ENCODE measurements around the gene STXBP4. TPM values are rescaled to one million over a fixed set of nuclear protein-coding genes. Genes with fewer than 3 reads are reported as not detected.

STXBP4 gene
- total RNA-seq, 1 experiment from 2014 or later, result 12.0 TPM

DNA sequence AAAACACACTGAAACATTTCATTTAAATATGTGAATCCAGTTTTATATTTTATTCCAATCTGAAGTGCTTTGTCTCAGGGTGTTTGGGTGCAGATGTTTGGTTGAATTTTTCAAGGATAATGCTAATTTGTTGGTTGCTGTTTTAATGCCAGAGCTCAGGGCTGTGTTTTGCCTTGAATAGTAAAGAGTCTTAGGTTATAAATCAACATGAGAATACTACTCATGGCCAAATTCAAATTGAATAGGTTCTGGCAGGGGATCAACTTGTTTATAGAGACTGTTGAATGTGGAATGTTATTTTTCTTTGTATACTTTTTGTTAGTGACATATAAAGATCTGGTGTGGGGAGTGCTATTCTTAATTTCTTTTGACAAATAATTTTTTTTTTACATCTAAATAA, 49.1 kb upstream of the STXBP4 start:
- Mint-ChIP-seq H3K36me3 (peaks cover 49% of the 10 kb centered on the region), H3K9me3 (peaks cover 19% of the 10 kb centered on the region), H3K4me1 (peaks cover 32% of the 10 kb centered on the region), H3K4me3 (peak overlapping the region; percentile 42), H3K27ac (peak overlapping the region; percentile 55), H3K27me3 (ENCODE audit: low read depth) (no peaks in the 10 kb centered on the region)
- CTCF ChIA-PET, result interaction anchor here (1.4 kb wide), 1 partner anchor 18 kb away, joined by 3 read pairs; no protein-coding TSS in a partner anchor
- no peak for TF ChIP-seq ESRRA (CRISPR knock-in tag; IDR thresholded peaks at IDR 0.05; ENCODE audit: borderline replicate concordance)
- TF ChIP-seq, protein P1, sequence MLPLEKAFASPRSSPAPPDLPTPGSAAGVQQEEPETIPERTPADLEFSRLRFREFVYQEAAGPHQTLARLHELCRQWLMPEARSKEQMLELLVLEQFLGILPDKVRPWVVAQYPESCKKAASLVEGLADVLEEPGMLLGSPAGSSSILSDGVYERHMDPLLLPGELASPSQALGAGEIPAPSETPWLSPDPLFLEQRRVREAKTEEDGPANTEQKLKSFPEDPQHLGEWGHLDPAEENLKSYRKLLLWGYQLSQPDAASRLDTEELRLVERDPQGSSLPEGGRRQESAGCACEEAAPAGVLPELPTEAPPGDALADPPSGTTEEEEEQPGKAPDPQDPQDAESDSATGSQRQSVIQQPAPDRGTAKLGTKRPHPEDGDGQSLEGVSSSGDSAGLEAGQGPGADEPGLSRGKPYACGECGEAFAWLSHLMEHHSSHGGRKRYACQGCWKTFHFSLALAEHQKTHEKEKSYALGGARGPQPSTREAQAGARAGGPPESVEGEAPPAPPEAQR (CRISPR knock-in tag; IDR thresholded peaks at IDR 0.05), result no peak
- TF ChIP-seq ZNF121 (CRISPR knock-in tag; IDR thresholded peaks at IDR 0.05), result no peak
- TF ChIP-seq NR2C2 (CRISPR knock-in tag; IDR thresholded peaks at IDR 0.05), result no peak
- TF ChIP-seq, protein P2, sequence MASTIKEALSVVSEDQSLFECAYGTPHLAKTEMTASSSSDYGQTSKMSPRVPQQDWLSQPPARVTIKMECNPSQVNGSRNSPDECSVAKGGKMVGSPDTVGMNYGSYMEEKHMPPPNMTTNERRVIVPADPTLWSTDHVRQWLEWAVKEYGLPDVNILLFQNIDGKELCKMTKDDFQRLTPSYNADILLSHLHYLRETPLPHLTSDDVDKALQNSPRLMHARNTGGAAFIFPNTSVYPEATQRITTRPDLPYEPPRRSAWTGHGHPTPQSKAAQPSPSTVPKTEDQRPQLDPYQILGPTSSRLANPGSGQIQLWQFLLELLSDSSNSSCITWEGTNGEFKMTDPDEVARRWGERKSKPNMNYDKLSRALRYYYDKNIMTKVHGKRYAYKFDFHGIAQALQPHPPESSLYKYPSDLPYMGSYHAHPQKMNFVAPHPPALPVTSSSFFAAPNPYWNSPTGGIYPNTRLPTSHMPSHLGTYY (CRISPR knock-in tag; IDR thresholded peaks at IDR 0.05), result no peak
- TF ChIP-seq SMAD3 (CRISPR knock-in tag; IDR thresholded peaks at IDR 0.05; ENCODE audit: borderline replicate concordance), result no peak
- TF ChIP-seq RELA (CRISPR knock-in tag; IDR thresholded peaks at IDR 0.05; ENCODE audit: borderline replicate concordance), result no peak
- no peak for TF ChIP-seq PRRX2 (CRISPR knock-in tag; IDR thresholded peaks at IDR 0.05)
- no peak for TF ChIP-seq CREB1 (CRISPR knock-in tag; IDR thresholded peaks at IDR 0.05)
- no peak for TF ChIP-seq ZNF423 (CRISPR knock-in tag; IDR thresholded peaks at IDR 0.05)
- TF ChIP-seq, protein P3, sequence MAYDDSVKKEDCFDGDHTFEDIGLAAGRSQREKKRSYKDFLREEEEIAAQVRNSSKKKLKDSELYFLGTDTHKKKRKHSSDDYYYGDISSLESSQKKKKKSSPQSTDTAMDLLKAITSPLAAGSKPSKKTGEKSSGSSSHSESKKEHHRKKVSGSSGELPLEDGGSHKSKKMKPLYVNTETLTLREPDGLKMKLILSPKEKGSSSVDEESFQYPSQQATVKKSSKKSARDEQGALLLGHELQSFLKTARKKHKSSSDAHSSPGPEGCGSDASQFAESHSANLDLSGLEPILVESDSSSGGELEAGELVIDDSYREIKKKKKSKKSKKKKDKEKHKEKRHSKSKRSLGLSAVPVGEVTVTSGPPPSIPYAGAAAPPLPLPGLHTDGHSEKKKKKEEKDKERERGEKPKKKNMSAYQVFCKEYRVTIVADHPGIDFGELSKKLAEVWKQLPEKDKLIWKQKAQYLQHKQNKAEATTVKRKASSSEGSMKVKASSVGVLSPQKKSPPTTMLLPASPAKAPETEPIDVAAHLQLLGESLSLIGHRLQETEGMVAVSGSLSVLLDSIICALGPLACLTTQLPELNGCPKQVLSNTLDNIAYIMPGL (CRISPR knock-in tag; IDR thresholded peaks at IDR 0.05), result no peak
- no peak for TF ChIP-seq NFATC4 (CRISPR knock-in tag; IDR thresholded peaks at IDR 0.05)
- no peak for TF ChIP-seq GTF2I (CRISPR knock-in tag; conservative IDR thresholded peaks at IDR 0.05)
- TF ChIP-seq NR1H2 (CRISPR knock-in tag; IDR thresholded peaks at IDR 0.05), result no peak
- TF ChIP-seq GRHL2 (CRISPR knock-in tag; IDR thresholded peaks at IDR 0.05; ENCODE audit: insufficient replicate concordance, severe bottlenecking), result no peak
- TF ChIP-seq, protein P4, sequence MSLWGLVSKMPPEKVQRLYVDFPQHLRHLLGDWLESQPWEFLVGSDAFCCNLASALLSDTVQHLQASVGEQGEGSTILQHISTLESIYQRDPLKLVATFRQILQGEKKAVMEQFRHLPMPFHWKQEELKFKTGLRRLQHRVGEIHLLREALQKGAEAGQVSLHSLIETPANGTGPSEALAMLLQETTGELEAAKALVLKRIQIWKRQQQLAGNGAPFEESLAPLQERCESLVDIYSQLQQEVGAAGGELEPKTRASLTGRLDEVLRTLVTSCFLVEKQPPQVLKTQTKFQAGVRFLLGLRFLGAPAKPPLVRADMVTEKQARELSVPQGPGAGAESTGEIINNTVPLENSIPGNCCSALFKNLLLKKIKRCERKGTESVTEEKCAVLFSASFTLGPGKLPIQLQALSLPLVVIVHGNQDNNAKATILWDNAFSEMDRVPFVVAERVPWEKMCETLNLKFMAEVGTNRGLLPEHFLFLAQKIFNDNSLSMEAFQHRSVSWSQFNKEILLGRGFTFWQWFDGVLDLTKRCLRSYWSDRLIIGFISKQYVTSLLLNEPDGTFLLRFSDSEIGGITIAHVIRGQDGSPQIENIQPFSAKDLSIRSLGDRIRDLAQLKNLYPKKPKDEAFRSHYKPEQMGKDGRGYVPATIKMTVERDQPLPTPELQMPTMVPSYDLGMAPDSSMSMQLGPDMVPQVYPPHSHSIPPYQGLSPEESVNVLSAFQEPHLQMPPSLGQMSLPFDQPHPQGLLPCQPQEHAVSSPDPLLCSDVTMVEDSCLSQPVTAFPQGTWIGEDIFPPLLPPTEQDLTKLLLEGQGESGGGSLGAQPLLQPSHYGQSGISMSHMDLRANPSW (CRISPR knock-in tag; conservative IDR thresholded peaks at IDR 0.05; ENCODE audit: low read depth), result no peak
- TF ChIP-seq MYBL2 (CRISPR knock-in tag; IDR thresholded peaks at IDR 0.05), result no peak
- TF ChIP-seq RORB (CRISPR knock-in tag; IDR thresholded peaks at IDR 0.05), result no peak
- no peak for TF ChIP-seq TCF7 (CRISPR knock-in tag; IDR thresholded peaks at IDR 0.05; ENCODE audit: low read depth)
- no peak for TF ChIP-seq ZNF416 (CRISPR knock-in tag; IDR thresholded peaks at IDR 0.05)
- DNase-seq (ENCODE audit: low spot score) (no peak), ATAC-seq (peak; percentile 44)
- POLR2A ChIA-PET, result no interaction called here

DNA sequence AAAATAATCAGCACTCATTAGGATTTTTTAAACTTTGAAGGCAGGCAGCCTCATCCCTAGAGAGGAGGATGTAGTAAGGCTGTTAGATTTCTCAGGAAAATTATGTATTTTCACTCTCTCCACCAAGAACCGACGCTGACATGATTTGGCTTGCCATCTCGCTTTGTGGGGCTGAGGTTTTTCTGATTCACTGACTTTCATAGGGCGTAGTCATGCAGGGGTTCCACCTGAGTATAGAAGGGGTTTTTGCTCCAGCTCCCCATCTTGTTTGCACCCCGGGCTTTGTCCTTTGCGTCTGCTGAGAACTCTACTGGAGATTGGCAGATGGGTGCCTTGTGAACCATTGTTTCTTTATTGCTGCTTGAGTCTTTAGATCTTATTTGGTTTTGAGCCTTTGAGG, 47.7 kb upstream of the STXBP4 start:
- Mint-ChIP-seq H3K27me3 (ENCODE audit: low read depth) (no peaks in the 10 kb centered on the region), H3K27ac (peak overlapping the region; percentile 79; the same call in 1 of the 2 replicates), H3K4me3 (no peak overlapping the region), H3K36me3 (peaks cover 43% of the 10 kb centered on the region), H3K4me1 (peaks cover 33% of the 10 kb centered on the region), H3K9me3 (peaks cover 16% of the 10 kb centered on the region)
- ChIA-PET POLR2A (no interaction called here), CTCF (no interaction called here)
- ATAC-seq (no peak), DNase-seq (ENCODE audit: low spot score) (no peak)
- TF ChIP-seq, protein P5, sequence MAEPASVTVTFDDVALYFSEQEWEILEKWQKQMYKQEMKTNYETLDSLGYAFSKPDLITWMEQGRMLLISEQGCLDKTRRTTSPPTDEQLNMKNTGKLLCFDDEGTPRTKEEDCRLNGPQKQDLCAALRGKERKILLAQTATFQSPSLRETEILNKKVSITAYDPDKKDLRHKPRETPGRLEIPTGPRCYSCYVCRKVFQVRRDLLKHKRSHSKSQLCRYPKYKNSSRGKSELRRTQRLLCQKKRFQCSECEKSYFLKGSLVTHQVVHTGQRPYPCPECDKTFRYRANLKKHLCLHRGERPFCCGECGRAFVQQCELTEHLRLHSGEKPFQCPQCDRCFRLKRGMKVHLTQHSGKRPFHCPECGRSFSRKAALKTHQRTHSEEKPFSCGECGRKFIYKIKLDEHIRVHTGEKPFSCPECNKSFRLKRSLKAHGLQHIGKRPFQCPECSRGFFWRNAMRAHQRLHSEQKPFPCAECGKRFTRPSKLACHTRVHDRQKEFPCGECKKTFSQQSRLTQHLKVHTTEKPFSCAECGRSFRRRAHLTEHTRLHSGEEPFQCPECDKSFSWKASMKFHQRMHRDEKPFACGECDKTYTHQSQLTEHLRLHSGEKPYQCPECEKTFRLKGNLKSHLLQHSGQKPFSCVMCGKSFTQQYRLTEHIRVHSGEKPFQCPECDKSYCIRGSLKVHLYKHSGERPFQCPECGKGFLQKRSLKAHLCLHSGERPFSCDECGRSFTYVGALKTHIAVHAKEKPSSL (CRISPR knock-in tag; conservative IDR thresholded peaks at IDR 0.05), result no peak
- no peak for TF ChIP-seq TEAD4 (CRISPR knock-in tag; IDR thresholded peaks at IDR 0.05)
- TF ChIP-seq, protein P6, sequence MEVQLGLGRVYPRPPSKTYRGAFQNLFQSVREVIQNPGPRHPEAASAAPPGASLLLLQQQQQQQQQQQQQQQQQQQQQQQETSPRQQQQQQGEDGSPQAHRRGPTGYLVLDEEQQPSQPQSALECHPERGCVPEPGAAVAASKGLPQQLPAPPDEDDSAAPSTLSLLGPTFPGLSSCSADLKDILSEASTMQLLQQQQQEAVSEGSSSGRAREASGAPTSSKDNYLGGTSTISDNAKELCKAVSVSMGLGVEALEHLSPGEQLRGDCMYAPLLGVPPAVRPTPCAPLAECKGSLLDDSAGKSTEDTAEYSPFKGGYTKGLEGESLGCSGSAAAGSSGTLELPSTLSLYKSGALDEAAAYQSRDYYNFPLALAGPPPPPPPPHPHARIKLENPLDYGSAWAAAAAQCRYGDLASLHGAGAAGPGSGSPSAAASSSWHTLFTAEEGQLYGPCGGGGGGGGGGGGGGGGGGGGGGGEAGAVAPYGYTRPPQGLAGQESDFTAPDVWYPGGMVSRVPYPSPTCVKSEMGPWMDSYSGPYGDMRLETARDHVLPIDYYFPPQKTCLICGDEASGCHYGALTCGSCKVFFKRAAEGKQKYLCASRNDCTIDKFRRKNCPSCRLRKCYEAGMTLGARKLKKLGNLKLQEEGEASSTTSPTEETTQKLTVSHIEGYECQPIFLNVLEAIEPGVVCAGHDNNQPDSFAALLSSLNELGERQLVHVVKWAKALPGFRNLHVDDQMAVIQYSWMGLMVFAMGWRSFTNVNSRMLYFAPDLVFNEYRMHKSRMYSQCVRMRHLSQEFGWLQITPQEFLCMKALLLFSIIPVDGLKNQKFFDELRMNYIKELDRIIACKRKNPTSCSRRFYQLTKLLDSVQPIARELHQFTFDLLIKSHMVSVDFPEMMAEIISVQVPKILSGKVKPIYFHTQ (CRISPR knock-in tag; IDR thresholded peaks at IDR 0.05), result no peak

All from WTC11 (cell line).